ENCODE data around the gene MAD1L1.

The MAD1L1 gene

DNA sequence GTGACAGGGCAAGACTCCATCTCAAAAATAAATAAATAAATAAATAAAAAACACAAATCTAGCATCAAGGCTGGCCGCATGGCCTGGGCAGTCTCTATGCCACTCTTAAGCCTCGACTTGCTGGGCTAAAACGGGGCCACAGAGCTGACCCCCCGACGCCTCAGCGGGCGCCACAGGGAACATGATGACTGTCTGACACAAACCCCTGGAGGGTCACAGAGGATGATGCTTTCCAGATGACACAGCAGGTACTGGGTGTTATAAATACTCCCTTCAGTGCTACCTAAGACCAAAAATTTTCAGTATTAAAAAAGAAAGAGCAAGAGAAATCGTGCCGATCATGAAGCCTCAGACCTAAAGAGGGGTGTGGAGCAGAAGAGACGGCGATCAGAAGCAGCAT lies 176.8 kb downstream of the MAD1L1 start:
- no peak for TF ChIP-seq EZH2phosphoT487 (conservative IDR thresholded peaks at IDR 0.05; ENCODE audit: low read length)
- TF ChIP-seq, protein P1, sequence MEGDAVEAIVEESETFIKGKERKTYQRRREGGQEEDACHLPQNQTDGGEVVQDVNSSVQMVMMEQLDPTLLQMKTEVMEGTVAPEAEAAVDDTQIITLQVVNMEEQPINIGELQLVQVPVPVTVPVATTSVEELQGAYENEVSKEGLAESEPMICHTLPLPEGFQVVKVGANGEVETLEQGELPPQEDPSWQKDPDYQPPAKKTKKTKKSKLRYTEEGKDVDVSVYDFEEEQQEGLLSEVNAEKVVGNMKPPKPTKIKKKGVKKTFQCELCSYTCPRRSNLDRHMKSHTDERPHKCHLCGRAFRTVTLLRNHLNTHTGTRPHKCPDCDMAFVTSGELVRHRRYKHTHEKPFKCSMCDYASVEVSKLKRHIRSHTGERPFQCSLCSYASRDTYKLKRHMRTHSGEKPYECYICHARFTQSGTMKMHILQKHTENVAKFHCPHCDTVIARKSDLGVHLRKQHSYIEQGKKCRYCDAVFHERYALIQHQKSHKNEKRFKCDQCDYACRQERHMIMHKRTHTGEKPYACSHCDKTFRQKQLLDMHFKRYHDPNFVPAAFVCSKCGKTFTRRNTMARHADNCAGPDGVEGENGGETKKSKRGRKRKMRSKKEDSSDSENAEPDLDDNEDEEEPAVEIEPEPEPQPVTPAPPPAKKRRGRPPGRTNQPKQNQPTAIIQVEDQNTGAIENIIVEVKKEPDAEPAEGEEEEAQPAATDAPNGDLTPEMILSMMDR (IDR thresholded peaks at IDR 0.05; ENCODE audit: insufficient read depth, low read length, poor library complexity, severe bottlenecking), result no peak
- H3K27ac ChIP-seq (ENCODE audit: low read depth, low read length), result no peak overlapping the region

DNA sequence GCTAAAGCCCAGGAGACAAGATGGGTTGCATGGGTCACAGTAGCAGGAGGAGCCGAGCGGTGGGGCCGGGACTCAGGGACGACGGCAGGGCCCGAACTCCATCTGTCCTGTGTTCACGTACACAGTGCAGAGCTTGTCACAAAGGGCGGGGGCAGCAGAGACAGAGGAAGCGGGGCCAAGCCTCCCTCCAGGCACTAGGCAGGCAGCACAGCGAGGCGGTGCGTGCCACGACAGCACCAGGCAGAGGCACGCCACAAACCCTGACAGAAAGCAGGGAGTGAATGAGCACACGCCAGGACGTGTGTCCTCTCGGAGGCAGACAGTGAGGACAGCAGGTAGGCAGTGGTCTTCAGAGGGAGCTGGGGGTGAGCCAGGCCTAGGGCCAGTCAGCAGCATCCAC lies 177.8 kb downstream of the MAD1L1 start:
- H3K27ac ChIP-seq (ENCODE audit: low read depth, low read length), result no peak overlapping the region
- no peaks in the 10 kb centered on the region for H3K27me3 ChIP-seq (ENCODE audit: low read length)
- H4K20me1 ChIP-seq (ENCODE audit: low read depth, low read length), result no peaks in the 10 kb centered on the region
- H3K36me3 ChIP-seq (ENCODE audit: low read length), result no peaks in the 10 kb centered on the region
- H3K4me2 ChIP-seq (ENCODE audit: low read depth, low read length, poor library complexity, severe bottlenecking), result no peak overlapping the region
- H3K9ac ChIP-seq (ENCODE audit: low read length), result no peak overlapping the region
- TF ChIP-seq, protein P1 (IDR thresholded peaks at IDR 0.05; ENCODE audit: insufficient read depth, low read length, poor library complexity, severe bottlenecking), result no peak
- no peak for TF ChIP-seq EZH2phosphoT487 (conservative IDR thresholded peaks at IDR 0.05; ENCODE audit: low read length)
- H2AFZ ChIP-seq (ENCODE audit: low read depth, low read length, severe bottlenecking), result no peak overlapping the region
- H3K4me3 ChIP-seq (ENCODE audit: insufficient read depth, low read length, poor library complexity, severe bottlenecking), result no peak overlapping the region
- H3K9me2 ChIP-seq (replicated peaks; ENCODE audit: insufficient read depth, low read length), result no peaks in the 10 kb centered on the region
- no peaks in the 10 kb centered on the region for H3F3A ChIP-seq (ENCODE audit: insufficient read depth)
- no peaks in the 10 kb centered on the region for H3K9me3 ChIP-seq (ENCODE audit: insufficient read depth, low read length)
- no peaks in the 10 kb centered on the region for H3K79me2 ChIP-seq (ENCODE audit: insufficient read depth, low read length)

More for the DNA sequence above, 176.8 kb downstream of the MAD1L1 start:
- H3K9me3 ChIP-seq (ENCODE audit: insufficient read depth, low read length), result peaks cover 5% of the 10 kb centered on the region; the same call in 1 of the 2 replicates
- no peaks in the 10 kb centered on the region for H3K36me3 ChIP-seq (ENCODE audit: low read length)
- H3K4me2 ChIP-seq (ENCODE audit: low read depth, low read length, poor library complexity, severe bottlenecking), result no peak overlapping the region
- H3F3A ChIP-seq (ENCODE audit: insufficient read depth), result no peaks in the 10 kb centered on the region
- no peak overlapping the region for H3K4me3 ChIP-seq (ENCODE audit: insufficient read depth, low read length, poor library complexity, severe bottlenecking)
- no peaks in the 10 kb centered on the region for H3K9me2 ChIP-seq (replicated peaks; ENCODE audit: insufficient read depth, low read length)
- no peak overlapping the region for H2AFZ ChIP-seq (ENCODE audit: low read depth, low read length, severe bottlenecking)
- H4K20me1 ChIP-seq (ENCODE audit: low read depth, low read length), result no peaks in the 10 kb centered on the region
- H3K9ac ChIP-seq (ENCODE audit: low read length), result no peak overlapping the region
- no peaks in the 10 kb centered on the region for H3K27me3 ChIP-seq (ENCODE audit: low read length)
- no peaks in the 10 kb centered on the region for H3K79me2 ChIP-seq (ENCODE audit: insufficient read depth, low read length)

- no peaks in the 10 kb centered on the region for H3K36me3 ChIP-seq (ENCODE audit: low read length)
Measured at GRCh38 chr7:2053395-2053794, 179.3 kb downstream of the MAD1L1 start.

More at GRCh38 chr7:2053395-2053794, 179.3 kb downstream of the MAD1L1 start:
- H4K20me1 ChIP-seq (ENCODE audit: low read depth, low read length), result no peaks in the 10 kb centered on the region
- TF ChIP-seq, protein P1 (IDR thresholded peaks at IDR 0.05; ENCODE audit: insufficient read depth, low read length, poor library complexity, severe bottlenecking), result no peak
- TF ChIP-seq EZH2phosphoT487 (conservative IDR thresholded peaks at IDR 0.05; ENCODE audit: low read length), result no peak
- H3K79me2 ChIP-seq (ENCODE audit: insufficient read depth, low read length), result no peaks in the 10 kb centered on the region
- H3K9me2 ChIP-seq (replicated peaks; ENCODE audit: insufficient read depth, low read length), result no peaks in the 10 kb centered on the region
- no peaks in the 10 kb centered on the region for H3K9me3 ChIP-seq (ENCODE audit: insufficient read depth, low read length)
- no peak overlapping the region for H3K4me2 ChIP-seq (ENCODE audit: low read depth, low read length, poor library complexity, severe bottlenecking)
- H3K27ac ChIP-seq (ENCODE audit: low read depth, low read length), result no peak overlapping the region
- no peak overlapping the region for H3K9ac ChIP-seq (ENCODE audit: low read length)
- H3F3A ChIP-seq (ENCODE audit: insufficient read depth), result no peaks in the 10 kb centered on the region
- no peaks in the 10 kb centered on the region for H3K27me3 ChIP-seq (ENCODE audit: low read length)
- H3K4me3 ChIP-seq (ENCODE audit: insufficient read depth, low read length, poor library complexity, severe bottlenecking), result no peak overlapping the region
- no peak overlapping the region for H2AFZ ChIP-seq (ENCODE audit: low read depth, low read length, severe bottlenecking)
